HepG2 (cell line): ENCODE results near the gene MGA. TPM values are rescaled to one million over a fixed set of nuclear protein-coding genes. Genes with fewer than 3 reads are reported as not detected.

Source experiments
- ATAC-seq: fragments of 200-7000 bp; cut with Tn5 transposase; 3 replicates; pipeline ENCODE4 v1.9.1; 2020; ENCODE audit warnings: mild to moderate bottlenecking, moderate library complexity
- BruUV-seq: library from RNA; stranded (reverse); fragments of 400-500 nt; replicated peaks from 2 replicates; lab custom pipeline; 2021; lab: Mats Ljungman, UMichigan
- CTCF ChIA-PET: fragments of 300-600 bp; formaldehyde crosslinking; extraction: SDS; loops from one replicate; lab custom pipeline; 2021; ENCODE audit warnings: low total read pairs, inconsistent platforms, low intra/inter-chr PET ratio; lab: Yijun Ruan, JAX
- POLR2A ChIA-PET: fragments of 350-600 bp; sonication (Branson Sonifier 250); formaldehyde crosslinking; loops from one replicate; lab custom pipeline; 2020; ENCODE audit warnings: antibody characterized with exemption, inconsistent platforms; lab: Yijun Ruan, JAX
- DNase-seq: peaks from one replicate; pipeline ENCODE4 v3.0.0-alpha.2; 2015; ENCODE audit warnings: low spot score
- FAIRE-seq: peaks from 3 replicates; lab custom pipeline; 2011; peaks lifted over from hg19 to GRCh38; lab: Jason Lieb, UNC
- H2AFZ ChIP-seq: one replicate; pipeline ENCODE4 v1.6.1; 2011; ENCODE audit warnings: low read length, inconsistent platforms
- H3K27ac ChIP-seq: fragments of 300-600 bp; 3 replicates; pipeline ENCODE4 v1.8.0; 2011; ENCODE audit warnings: mixed run types, mild to moderate bottlenecking, mixed read lengths, low read length, inconsistent platforms; ENCODE audit not compliant: insufficient read depth; ENCODE audit errors: extremely low read length
- H3K27me3 ChIP-seq, 2 experiments: fragments of 200-600 bp in 1 of 2; 2 replicates in 1 of 2; 3 replicates in 1 of 2; pipeline versions ENCODE4 v1.6.0 to v1.8.0; 2011; ENCODE audit warnings: low read length in 2 of 2, mild to moderate bottlenecking in 2 of 2, moderate library complexity in 2 of 2, inconsistent platforms in 1 of 2; ENCODE audit not compliant: insufficient read depth in 2 of 2, control insufficient read depth in 1 of 2
- H3K36me3 ChIP-seq, 2 experiments: fragments of 200-600 bp in 1 of 2; replicated peaks in 1 of 2; 2 replicates in 1 of 2; 3 replicates in 1 of 2; pipeline versions ENCODE4 v1.5.1 to v1.8.0; 2011; ENCODE audit warnings: low read length in 2 of 2, inconsistent platforms in 1 of 2; ENCODE audit not compliant: insufficient read depth in 2 of 2, control insufficient read depth in 1 of 2
- H3K4me1 ChIP-seq: 2 replicates; pipeline ENCODE4 v1.5.1; 2012; ENCODE audit warnings: low read length, inconsistent platforms; ENCODE audit not compliant: insufficient read depth
- H3K4me2 ChIP-seq: 2 replicates; pipeline ENCODE4 v1.6.0; 2011; ENCODE audit warnings: low read depth, low read length, inconsistent platforms
- H3K4me3 ChIP-seq, 3 experiments: fragments of 200-600 bp in 1 of 3; sonication (generic), shearing (Covaris generic) in 1 of 3; replicated peaks in 1 of 3; 2 replicates each; pipeline ENCODE4 v1.5.1; 2011 to 2016; ENCODE audit warnings: low read length in 3 of 3, inconsistent platforms in 2 of 3, low read depth in 2 of 3, mild to moderate bottlenecking in 2 of 3, control low read depth in 1 of 3, mixed read lengths in 1 of 3; ENCODE audit not compliant: insufficient read depth in 1 of 3
- H3K79me2 ChIP-seq: one replicate; pipeline ENCODE4 v1.6.1; 2011; ENCODE audit warnings: low read length, inconsistent platforms; ENCODE audit not compliant: insufficient read depth
- H3K9ac ChIP-seq: 2 replicates; pipeline ENCODE4 v1.6.0; 2011; ENCODE audit warnings: mild to moderate bottlenecking, low read depth, low read length, inconsistent platforms; ENCODE audit not compliant: insufficient read depth
- H3K9me3 ChIP-seq: 2 replicates; pipeline ENCODE4 v1.5.1; 2012; ENCODE audit warnings: mild to moderate bottlenecking, low read length
- H4K20me1 ChIP-seq: 2 replicates; pipeline ENCODE4 v1.6.0; 2011; ENCODE audit warnings: inconsistent platforms, mild to moderate bottlenecking, low read length, moderate library complexity; ENCODE audit not compliant: insufficient read depth
- LCORL ChIP-seq, 2 experiments: fragments of 450-650 bp in 1 of 2; sonication (generic) in 1 of 2; formaldehyde crosslinking in 1 of 2; IDR thresholded peaks; 2 replicates each; pipeline versions ENCODE4 v1.5.0 to v1.6.1; 2017 to 2020; ENCODE audit warnings: antibody characterized with exemption in 1 of 2, missing genetic modification reagents in 1 of 2
- SNAI1 ChIP-seq: sonication (generic); formaldehyde crosslinking; IDR thresholded peaks from 2 replicates; pipeline ENCODE4 v1.5.0; 2020; ENCODE audit warnings: mild to moderate bottlenecking, missing genetic modification reagents, borderline replicate concordance
- ZNF367 ChIP-seq: sonication (generic); formaldehyde crosslinking; IDR thresholded peaks from 2 replicates; pipeline ENCODE4 v1.4.0; 2020; ENCODE audit warnings: missing genetic modification reagents, borderline replicate concordance
- ZNF660 ChIP-seq: sonication (generic); formaldehyde crosslinking; IDR thresholded peaks from 2 replicates; pipeline ENCODE4 v1.5.1; 2020; ENCODE audit warnings: mild to moderate bottlenecking, low read depth, missing genetic modification reagents, borderline replicate concordance
- WGBS: methylation state at CpG from one replicate; pipeline ENCODE4 v1.1.6; 2017; ENCODE audit warnings: low lambda C conversion rate; 5-methylcytosine and 5-hydroxymethylcytosine counted together
- in situ Hi-C: cut with HindIII; loops from 2 replicates; pipeline ENCODE4 v1.10.0; 2017; ENCODE audit warnings: low pct_unique_long_range_greater_than_20kb; ENCODE audit not compliant: extremely low pct_ligation_motif_present
- intact Hi-C: fragments of 100-400 bp; cut with micrococcal nuclease; formaldehyde crosslinking; loops from one replicate; pipeline ENCODE4 v1.10.0; 2022; ENCODE audit not compliant: unreplicated experiment
- polyA plus RNA-seq, 8 experiments: library from polyadenylated mRNA; depleted of rRNA in 3 of 8; stranded (reverse) in 7 of 8; unstranded in 1 of 8; fragments of >200 nt; fragmentation: Illumina TruSeq in 4 of 8; extraction: Trizol in 4 of 8; gene quantifications; 2 replicates each; pipeline versions ENCODE4 v1.2.1 to v1.2.3, GENCODE V29; 2011 to 2016; ENCODE audit warnings: low read depth in 4 of 8, missing spikeins in 1 of 8, mixed read lengths in 1 of 8; ENCODE audit not compliant: insufficient read depth in 1 of 8
- total RNA-seq, 5 experiments: library from RNA; depleted of rRNA; stranded (reverse); fragments of >200 nt; fragmentation: Illumina TruSeq; extraction: Trizol; gene quantifications; 2 replicates each; pipeline ENCODE4 v1.2.3, GENCODE V29; 2016; ENCODE audit warnings: low read depth in 1 of 5
- TF ChIP-seq, protein P1 (sequence below): sonication (generic); formaldehyde crosslinking; IDR thresholded peaks from 2 replicates; pipeline ENCODE4; 2020; ENCODE audit warnings: missing genetic modification reagents, mild to moderate bottlenecking, borderline replicate concordance
- TF ChIP-seq, protein P2 (sequence below): fragments of 450-650 bp; IDR thresholded peaks from 2 replicates; pipeline ENCODE4 v1.6.1; 2016

The MGA gene
- total and polyA plus RNA-seq, 2 of the 13 experiments (the other 11 are each of a cell fraction or from before 2014, with no cell fraction given): 5.3 to 59.0 TPM

DNA sequence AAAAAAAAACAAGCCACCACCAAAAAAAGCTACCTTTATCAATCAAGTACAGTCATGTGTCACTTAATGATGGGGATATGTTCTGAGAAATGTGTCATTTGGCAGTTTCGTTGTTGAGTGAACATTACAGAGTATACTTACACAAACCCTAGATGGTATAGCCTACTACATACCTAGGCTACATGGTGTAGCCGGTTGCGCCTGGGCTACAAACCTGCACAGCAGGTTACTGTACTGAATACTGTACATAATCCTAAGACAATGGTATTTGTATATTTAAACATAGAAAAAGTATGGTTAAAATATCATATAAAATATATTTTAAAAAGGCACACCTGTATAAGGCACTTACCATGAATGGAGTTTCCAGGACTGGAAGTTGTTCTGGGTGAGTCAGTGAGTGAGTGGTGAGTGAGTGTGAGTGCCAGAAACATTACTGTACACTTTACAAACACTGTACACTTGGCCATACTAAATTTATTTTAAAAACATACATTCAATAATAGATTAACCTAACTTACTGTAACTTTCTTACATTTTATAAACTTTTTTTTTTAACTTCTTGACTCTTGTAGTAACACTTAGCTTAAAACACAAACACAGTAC lies 141.7 kb downstream of the MGA start (continued):
- TF ChIP-seq ZNF660: no peak
- TF ChIP-seq ZNF367 (CRISPR knock-in tag): no peak
- TF ChIP-seq LCORL (IDR thresholded peaks at IDR 0.05): no peak
- TF ChIP-seq LCORL (CRISPR knock-in tag; IDR thresholded peaks at IDR 0.05): no peak

DNA sequence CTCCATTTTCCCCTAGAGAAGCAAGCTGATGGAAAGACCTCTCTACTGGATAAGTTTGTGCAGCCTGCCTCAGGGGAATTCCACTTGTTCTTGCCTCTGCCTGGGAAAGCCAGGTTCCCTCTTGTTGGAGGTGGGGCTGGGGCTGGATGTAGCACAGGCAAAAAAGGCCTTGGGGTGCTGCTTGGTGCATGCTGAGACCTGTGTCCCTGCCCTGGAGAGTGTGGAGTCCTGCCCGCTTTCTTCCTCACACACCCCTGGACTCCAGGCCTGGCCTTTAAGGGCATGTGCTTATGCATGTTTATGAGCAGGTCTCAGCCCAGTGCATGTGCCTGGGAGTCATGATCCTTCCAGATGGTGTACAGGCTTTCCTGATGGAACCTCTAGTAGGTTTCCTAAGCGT lies 144.2 kb downstream of the MGA start:
- Histone ChIP-seq H3K27ac (no peak overlapping the region), H3K79me2 (no peaks in the 10 kb centered on the region), H3K9ac (no peak overlapping the region), H3K4me2 (no peak overlapping the region), H3K4me3 (no peak overlapping the region), H3K27me3 (no peaks in the 10 kb centered on the region), H3K4me1 (peaks cover 5% of the 10 kb centered on the region), H4K20me1 (no peaks in the 10 kb centered on the region), H3K36me3 (no peaks in the 10 kb centered on the region), H3K9me3 (no peaks in the 10 kb centered on the region), H2AFZ (no peak overlapping the region)
- BruUV-seq: no TSS peak
- intact Hi-C loops (no loop called here), in situ Hi-C loops (no loop called here)
- CTCF ChIA-PET: no interaction called here
- POLR2A ChIA-PET: no interaction called here
- no peak for DNase-seq
- no peak for ATAC-seq
- WGBS: 100% methylated on average over 2 of the region's 2 CpGs
- FAIRE-seq: no peak
- no peak for TF ChIP-seq SNAI1 (CRISPR knock-in tag)
- TF ChIP-seq, protein P1, sequence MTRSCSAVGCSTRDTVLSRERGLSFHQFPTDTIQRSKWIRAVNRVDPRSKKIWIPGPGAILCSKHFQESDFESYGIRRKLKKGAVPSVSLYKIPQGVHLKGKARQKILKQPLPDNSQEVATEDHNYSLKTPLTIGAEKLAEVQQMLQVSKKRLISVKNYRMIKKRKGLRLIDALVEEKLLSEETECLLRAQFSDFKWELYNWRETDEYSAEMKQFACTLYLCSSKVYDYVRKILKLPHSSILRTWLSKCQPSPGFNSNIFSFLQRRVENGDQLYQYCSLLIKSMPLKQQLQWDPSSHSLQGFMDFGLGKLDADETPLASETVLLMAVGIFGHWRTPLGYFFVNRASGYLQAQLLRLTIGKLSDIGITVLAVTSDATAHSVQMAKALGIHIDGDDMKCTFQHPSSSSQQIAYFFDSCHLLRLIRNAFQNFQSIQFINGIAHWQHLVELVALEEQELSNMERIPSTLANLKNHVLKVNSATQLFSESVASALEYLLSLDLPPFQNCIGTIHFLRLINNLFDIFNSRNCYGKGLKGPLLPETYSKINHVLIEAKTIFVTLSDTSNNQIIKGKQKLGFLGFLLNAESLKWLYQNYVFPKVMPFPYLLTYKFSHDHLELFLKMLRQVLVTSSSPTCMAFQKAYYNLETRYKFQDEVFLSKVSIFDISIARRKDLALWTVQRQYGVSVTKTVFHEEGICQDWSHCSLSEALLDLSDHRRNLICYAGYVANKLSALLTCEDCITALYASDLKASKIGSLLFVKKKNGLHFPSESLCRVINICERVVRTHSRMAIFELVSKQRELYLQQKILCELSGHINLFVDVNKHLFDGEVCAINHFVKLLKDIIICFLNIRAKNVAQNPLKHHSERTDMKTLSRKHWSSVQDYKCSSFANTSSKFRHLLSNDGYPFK (CRISPR knock-in tag): no peak
- TF ChIP-seq, protein P2, sequence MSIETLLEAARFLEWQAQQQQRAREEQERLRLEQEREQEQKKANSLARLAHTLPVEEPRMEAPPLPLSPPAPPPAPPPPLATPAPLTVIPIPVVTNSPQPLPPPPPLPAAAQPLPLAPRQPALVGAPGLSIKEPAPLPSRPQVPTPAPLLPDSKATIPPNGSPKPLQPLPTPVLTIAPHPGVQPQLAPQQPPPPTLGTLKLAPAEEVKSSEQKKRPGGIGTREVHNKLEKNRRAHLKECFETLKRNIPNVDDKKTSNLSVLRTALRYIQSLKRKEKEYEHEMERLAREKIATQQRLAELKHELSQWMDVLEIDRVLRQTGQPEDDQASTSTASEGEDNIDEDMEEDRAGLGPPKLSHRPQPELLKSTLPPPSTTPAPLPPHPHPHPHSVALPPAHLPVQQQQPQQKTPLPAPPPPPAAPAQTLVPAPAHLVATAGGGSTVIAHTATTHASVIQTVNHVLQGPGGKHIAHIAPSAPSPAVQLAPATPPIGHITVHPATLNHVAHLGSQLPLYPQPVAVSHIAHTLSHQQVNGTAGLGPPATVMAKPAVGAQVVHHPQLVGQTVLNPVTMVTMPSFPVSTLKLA: peak; percentile 79
